Measurements from ENCODE around the gene FGD5. TPM values are rescaled to one million over a fixed set of nuclear protein-coding genes. Genes with fewer than 3 reads are reported as not detected.

FGD5 gene
- total RNA-seq, 1 donor = 0.10 TPM

DNA sequence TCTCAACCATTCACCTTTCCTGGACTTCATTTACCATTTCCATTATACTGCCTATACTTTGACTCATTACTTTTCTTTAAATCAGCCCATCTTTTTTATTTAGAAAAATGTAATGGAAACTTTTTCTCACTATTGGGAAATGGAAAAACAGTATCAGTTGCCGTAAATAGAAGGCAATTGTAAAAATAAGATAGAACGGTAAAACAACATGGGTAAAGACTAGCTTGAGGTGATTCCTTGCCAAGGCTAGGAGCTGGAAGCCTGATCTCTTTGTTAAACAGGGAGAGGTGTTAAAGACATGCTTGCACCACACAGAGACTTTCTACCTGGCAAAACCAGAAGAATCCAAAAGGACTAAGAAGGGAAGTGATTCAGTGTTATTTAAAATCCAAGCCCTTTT lies 5.9 kb downstream of the FGD5 start:
- no peaks in the 10 kb centered on the region for H3K9me3 ChIP-seq (ENCODE audit: low read depth, low read length)
- peaks cover 18% of the 10 kb centered on the region for H3K4me1 ChIP-seq (ENCODE audit: insufficient read depth, low read length)
- H3K4me3 ChIP-seq (ENCODE audit: low read length) = no peak overlapping the region
- no peaks in the 10 kb centered on the region for H3K27me3 ChIP-seq (ENCODE audit: insufficient read depth, low read length)

DNA sequence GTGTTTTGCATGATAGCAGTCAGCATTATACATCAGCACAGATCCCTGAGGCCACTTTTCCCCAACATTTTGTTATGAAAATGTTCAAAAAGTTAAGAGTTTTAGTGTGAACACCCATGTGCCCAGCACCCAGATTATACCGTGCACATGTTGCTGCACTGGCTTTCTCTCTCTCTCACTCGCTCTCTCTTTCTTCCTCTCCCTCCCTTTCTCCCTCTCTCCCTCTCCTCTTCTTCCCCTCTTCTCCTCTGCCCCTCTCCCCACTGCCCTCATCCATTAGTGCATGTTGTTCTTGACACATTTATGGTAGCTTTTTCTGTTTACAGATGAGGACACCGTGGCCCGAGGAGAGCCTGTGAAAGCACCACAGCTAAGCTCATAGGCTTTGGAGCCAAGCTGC lies 7.3 kb downstream of the FGD5 start:
- H3K4me1 ChIP-seq (ENCODE audit: insufficient read depth, low read length) = peaks cover 18% of the 10 kb centered on the region
- no peak overlapping the region for H3K4me3 ChIP-seq (ENCODE audit: low read length)
- H3K9me3 ChIP-seq (ENCODE audit: low read depth, low read length) = no peaks in the 10 kb centered on the region
- no peaks in the 10 kb centered on the region for H3K27me3 ChIP-seq (ENCODE audit: insufficient read depth, low read length)

DNA sequence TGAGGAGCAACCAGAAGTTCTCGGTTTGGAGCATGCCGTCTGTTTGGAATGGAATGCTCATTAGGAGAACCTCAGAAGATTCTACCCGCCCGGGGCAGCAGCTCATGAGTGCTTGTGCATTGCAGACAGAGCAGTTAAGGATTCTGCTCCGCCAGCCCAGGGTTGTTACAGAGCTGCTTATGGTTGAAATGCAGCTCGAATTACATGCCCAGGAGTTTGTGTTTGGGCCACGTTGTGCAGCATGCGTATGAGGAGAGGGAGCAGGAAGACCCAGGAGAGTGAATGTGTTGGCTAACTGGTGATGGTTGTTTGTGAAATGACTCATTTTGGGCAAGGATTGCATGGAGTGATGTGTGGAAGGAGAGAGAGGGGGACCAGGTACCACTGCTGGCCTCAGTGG lies 9.0 kb downstream of the FGD5 start:
- H3K4me1 ChIP-seq (ENCODE audit: insufficient read depth, low read length) = peaks cover 15% of the 10 kb centered on the region
- H3K9me3 ChIP-seq (ENCODE audit: low read depth, low read length) = no peaks in the 10 kb centered on the region
- H3K27me3 ChIP-seq (ENCODE audit: insufficient read depth, low read length) = no peaks in the 10 kb centered on the region
- no peak overlapping the region for H3K4me3 ChIP-seq (ENCODE audit: low read length)

DNA sequence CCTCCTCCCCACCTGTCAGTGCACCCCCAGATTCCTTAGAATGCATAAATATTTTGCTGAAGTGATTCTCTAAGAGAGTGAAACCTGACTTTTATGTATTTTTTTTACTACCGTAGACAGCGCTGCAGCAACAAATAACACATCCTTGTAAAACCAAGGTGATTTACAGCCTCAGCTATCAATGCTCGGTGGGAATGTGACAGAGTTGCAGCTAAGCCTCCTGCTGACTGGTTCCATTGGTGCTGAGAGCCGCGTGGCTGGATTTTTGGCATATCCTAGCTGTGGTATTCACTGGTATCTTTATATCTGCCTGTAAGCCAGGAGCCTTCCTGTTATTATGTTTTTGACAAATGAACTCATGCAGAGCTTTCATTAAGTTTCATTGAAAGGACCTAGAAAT lies 11.0 kb downstream of the FGD5 start:
- H3K4me1 ChIP-seq (ENCODE audit: insufficient read depth, low read length) = no peaks in the 10 kb centered on the region
- H3K4me3 ChIP-seq (ENCODE audit: low read length) = no peak overlapping the region
- H3K27me3 ChIP-seq (ENCODE audit: insufficient read depth, low read length) = no peaks in the 10 kb centered on the region
- H3K9me3 ChIP-seq (ENCODE audit: low read depth, low read length) = no peaks in the 10 kb centered on the region

DNA sequence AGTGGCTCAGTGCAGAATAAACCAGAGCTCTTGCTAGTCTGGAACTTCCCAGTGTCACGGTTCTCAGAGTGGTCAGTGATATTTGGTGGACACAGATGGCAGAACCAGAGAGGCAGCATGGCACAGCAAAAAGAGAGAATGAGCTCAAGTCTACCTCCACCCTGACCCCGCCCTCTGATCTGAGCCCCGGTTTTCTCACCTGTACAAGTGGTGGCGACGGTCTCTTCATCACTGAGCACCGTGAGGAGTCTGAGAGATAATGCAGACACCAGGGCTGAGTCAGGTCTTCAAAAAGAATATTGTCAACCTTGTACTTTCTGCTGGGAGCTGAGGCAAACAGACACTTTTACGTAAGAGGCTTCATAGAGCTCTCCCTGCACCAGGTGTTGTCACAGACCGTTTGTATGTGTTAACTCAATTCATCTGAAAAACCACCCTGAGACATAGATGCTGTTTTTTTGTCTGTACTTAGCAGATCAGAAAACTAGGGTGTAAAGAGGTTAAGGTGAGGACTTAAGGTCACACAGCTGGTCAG lies 13.2 kb downstream of the FGD5 start:
- Histone ChIP-seq H3K4me1 (ENCODE audit: insufficient read depth, low read length) (no peaks in the 10 kb centered on the region), H3K27me3 (ENCODE audit: insufficient read depth, low read length) (no peaks in the 10 kb centered on the region), H3K9me3 (ENCODE audit: low read depth, low read length) (no peaks in the 10 kb centered on the region), H3K4me3 (ENCODE audit: low read length) (no peak overlapping the region)

DNA sequence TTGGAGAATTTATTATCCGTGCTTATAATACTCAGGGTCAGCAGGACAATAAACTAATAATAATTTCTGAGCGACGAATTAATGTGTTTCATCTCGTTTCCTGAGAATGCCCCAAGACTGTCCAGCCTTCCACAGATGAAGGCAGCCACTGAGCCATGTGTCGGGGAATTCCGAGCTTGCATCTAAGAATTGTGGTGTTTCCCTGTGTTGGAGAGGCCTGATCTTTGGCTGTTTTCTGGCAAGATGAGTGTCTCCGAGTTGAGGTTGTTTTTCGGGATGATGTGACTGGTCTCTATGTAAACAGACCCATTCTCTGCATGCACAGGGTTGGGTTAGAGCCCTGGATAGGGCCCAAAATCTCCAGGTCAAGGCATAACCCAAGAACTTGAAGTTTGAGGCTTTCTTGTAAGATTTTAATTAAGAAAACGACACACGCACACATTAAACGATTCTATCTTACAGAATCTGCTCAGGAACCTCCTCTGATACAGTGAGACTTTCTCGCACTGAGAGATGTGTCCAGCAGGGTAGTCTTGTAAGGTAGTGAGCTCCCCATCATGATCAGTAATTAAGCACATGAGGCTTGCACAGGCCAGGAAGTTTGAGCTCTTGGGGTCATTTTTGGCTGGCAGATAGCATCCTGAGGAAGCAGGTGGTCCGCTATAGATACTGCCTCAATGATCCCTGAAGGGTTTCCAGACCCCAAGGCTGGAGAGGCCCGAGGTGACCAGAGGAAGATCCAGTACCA lies 14.4 kb downstream of the FGD5 start:
- Histone ChIP-seq H3K4me3 (ENCODE audit: low read length) (no peak overlapping the region), H3K9me3 (ENCODE audit: low read depth, low read length) (no peaks in the 10 kb centered on the region), H3K27me3 (ENCODE audit: insufficient read depth, low read length) (no peaks in the 10 kb centered on the region), H3K4me1 (ENCODE audit: insufficient read depth, low read length) (no peaks in the 10 kb centered on the region)

DNA sequence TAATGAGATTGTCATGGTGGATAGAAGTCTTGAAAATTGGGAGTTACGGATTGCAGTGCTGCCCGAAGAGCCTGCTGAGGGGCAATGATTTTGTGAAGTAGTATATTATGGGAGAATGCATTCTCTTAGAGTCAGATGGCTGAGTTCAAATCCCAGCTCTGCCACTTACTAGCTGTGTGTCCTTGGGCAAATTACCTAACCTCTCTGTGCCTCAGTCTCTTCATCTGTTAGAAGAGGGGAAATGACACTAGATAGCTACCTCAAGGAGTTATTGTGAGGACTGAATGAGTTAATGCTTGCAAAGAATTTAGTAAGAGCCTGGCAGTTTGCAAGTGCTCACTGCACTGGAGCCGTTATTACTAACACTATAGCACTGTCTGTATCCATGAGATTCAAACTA lies 15.4 kb downstream of the FGD5 start:
- Histone ChIP-seq H3K27me3 (ENCODE audit: insufficient read depth, low read length) (no peaks in the 10 kb centered on the region), H3K4me1 (ENCODE audit: insufficient read depth, low read length) (no peaks in the 10 kb centered on the region), H3K9me3 (ENCODE audit: low read depth, low read length) (no peaks in the 10 kb centered on the region), H3K4me3 (ENCODE audit: low read length) (no peak overlapping the region)

DNA sequence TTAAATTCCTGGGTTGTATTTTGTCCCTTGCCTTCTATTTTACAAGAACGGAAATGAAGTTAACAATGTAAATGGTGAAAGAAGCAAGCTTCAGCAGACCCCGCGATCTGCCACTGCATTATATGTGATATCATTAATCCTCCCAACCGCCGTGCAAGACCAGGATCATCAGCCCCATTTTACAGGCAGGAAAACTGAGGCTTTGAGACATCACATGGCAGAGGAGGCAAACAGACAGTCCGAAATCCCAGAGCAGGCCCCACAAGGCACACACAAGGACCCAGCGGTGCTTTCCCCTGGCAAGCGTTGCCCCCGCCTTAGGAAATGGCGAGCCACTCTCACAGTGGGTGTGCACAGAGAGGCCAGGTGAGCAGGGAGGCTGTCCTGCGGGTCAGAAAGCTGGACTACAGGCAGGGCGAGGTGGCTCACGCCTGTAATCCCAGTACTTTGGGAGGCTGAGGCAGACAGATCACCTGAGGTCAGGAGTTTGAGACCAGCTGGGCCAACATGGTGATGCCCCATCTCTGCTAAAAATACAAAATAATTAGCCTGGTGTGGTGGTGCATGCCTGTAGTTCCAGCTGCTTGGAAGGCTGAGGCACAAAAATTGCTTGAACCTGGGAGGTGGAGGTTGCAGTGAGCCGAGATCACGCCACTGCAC lies 16.2 kb downstream of the FGD5 start:
- Histone ChIP-seq H3K9me3 (ENCODE audit: low read depth, low read length) (no peaks in the 10 kb centered on the region), H3K27me3 (ENCODE audit: insufficient read depth, low read length) (no peaks in the 10 kb centered on the region), H3K4me1 (ENCODE audit: insufficient read depth, low read length) (no peaks in the 10 kb centered on the region), H3K4me3 (ENCODE audit: low read length) (no peak overlapping the region)

DNA sequence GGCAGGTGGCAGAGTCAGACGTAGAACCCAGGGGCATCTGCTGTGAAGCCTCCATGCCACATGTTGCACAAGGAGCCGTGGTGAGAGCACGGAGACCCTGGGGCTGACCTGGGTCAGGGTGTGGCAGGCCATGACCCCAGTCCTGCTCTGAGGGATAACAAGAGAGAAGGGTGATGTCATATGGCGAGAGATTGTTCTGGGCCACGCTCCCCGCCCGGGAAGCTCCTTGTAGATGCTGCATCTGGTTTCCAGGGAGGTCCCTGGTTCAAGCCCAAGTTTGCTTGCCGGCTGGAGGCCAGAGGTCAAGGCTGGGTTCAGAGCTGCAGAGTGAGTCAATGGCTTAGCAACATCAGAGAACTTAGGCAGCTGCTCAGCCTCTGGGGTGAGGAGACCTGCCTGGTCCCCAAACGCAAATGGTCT lies 17.3 kb downstream of the FGD5 start:
- H3K4me3 ChIP-seq (ENCODE audit: low read length) = no peak overlapping the region
- H3K4me1 ChIP-seq (ENCODE audit: insufficient read depth, low read length) = no peaks in the 10 kb centered on the region
- H3K27me3 ChIP-seq (ENCODE audit: insufficient read depth, low read length) = no peaks in the 10 kb centered on the region
- no peaks in the 10 kb centered on the region for H3K9me3 ChIP-seq (ENCODE audit: low read depth, low read length)

DNA sequence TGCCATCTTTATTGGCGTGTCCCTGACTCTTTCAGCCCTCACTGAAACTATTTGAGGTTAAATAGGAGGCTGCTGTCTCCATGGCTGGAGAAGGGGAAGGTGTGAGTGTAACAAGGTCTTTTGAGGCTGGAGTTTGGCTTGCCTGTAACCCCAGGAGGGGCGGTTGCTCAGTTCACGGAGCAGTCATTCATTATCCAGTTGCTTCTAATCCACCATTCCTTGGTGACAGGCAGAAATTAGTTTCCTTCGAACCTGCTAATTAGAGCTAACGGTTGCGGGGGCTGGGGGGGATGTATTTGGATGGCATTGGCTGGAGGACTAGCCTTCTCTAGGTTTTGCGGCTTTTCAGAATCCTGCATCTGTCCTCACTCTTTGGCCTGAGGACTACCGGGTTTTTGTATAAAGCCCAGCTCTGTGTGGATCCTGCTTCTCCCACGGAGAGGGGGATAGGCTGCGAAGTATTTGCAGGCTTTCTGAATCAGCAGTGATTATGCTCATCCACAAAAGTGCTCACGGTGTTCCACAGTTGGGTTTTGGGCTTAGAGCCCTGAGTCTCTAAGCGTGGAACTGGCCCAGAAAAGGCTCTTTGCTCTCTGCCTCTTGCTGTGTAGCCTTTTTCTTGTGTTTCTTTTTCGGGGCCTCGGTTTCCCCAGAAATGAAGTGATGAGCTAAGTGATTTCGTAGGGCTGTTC lies 18.6 kb downstream of the FGD5 start:
- Histone ChIP-seq H3K4me1 (ENCODE audit: insufficient read depth, low read length) (no peaks in the 10 kb centered on the region), H3K27me3 (ENCODE audit: insufficient read depth, low read length) (no peaks in the 10 kb centered on the region), H3K9me3 (ENCODE audit: low read depth, low read length) (no peaks in the 10 kb centered on the region), H3K4me3 (ENCODE audit: low read length) (no peak overlapping the region)

DNA sequence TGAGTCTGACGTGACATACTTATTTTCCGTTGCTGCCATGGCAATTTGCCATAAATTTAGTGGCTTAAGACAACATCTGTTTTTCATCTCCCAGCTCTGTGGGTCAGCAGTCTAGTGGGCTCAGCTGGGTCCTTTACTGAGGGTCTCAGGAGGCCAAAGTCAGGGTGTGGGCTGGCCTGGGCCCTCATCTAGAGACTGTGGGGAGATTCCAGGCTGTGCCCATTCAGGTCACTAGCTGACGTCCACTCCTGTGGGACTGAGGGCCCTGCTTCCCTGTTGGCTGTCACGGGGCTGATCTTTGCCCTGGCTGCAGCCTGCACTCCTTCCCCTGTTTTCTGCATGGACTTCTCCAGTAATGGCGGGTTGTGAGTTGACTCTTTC lies 19.1 kb downstream of the FGD5 start:
- Histone ChIP-seq H3K27me3 (ENCODE audit: insufficient read depth, low read length) (no peaks in the 10 kb centered on the region), H3K9me3 (ENCODE audit: low read depth, low read length) (no peaks in the 10 kb centered on the region), H3K4me1 (ENCODE audit: insufficient read depth, low read length) (no peaks in the 10 kb centered on the region), H3K4me3 (ENCODE audit: low read length) (no peak overlapping the region)

DNA sequence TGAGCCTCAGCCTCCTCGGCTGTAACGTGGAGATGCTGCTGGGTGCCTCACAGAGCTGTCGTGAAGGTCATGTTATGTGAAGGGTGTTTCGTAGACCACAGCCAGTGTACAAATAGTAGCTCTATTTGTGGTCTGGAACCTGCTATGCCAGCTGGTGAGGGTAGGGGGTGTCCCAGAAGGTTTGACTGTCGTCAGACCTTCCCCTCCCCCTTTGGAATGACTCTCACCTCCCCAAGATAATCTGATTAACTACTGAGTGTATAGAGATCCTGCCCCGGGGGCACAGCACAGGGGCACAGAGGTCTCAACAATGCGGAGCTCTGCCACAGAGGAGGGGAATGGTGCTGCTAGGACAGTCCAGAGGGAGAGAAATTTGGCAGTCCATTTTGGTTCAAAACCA lies 20.5 kb downstream of the FGD5 start:
- Histone ChIP-seq H3K4me3 (ENCODE audit: low read length) (no peak overlapping the region), H3K27me3 (ENCODE audit: insufficient read depth, low read length) (no peaks in the 10 kb centered on the region), H3K9me3 (ENCODE audit: low read depth, low read length) (no peaks in the 10 kb centered on the region), H3K4me1 (ENCODE audit: insufficient read depth, low read length) (no peaks in the 10 kb centered on the region)

DNA sequence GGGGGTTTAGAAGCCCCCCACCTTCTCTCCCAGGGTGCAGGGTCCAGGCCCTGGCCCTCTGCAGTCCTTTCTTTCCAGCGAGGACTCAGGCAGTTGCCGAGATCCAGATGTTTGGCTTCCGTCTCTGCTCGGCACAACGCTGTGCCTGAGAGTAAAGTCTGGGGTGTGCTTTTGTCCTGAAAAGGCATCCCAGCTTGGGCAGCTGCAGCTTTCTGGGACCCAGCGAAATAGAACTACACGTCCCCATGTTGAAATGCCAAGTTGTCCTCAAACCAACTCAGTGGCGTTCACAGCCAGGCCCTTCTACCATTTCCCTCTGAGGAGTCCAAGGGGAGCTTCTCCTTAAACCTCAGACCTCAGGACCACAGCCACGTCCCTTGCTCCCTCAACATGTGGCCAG lies 23.1 kb downstream of the FGD5 start:
- Histone ChIP-seq H3K4me3 (ENCODE audit: low read length) (no peak overlapping the region), H3K9me3 (ENCODE audit: low read depth, low read length) (no peaks in the 10 kb centered on the region), H3K27me3 (ENCODE audit: insufficient read depth, low read length) (no peaks in the 10 kb centered on the region), H3K4me1 (ENCODE audit: insufficient read depth, low read length) (no peaks in the 10 kb centered on the region)

DNA sequence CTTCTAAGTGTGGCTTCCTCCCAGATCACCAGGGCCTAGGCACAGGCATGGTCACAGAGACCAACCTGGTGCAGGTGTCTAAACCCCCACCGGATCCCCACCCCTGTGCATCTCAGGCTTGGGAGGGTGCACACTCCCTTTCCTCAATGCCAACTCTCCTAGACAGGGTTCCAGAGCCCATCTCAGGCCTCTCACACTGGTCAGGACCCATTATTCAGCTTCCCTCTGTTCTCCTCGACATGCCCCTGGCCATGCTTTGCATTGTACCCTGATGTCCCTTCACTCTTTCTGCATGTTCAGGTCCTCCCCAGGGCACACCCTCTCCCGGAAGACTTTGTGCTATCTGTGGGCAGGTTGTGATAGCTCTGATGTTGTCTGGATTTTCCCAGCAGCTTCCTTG lies 23.5 kb downstream of the FGD5 start:
- Histone ChIP-seq H3K27me3 (ENCODE audit: insufficient read depth, low read length) (no peaks in the 10 kb centered on the region), H3K4me3 (ENCODE audit: low read length) (no peak overlapping the region), H3K9me3 (ENCODE audit: low read depth, low read length) (no peaks in the 10 kb centered on the region), H3K4me1 (ENCODE audit: insufficient read depth, low read length) (no peaks in the 10 kb centered on the region)

DNA sequence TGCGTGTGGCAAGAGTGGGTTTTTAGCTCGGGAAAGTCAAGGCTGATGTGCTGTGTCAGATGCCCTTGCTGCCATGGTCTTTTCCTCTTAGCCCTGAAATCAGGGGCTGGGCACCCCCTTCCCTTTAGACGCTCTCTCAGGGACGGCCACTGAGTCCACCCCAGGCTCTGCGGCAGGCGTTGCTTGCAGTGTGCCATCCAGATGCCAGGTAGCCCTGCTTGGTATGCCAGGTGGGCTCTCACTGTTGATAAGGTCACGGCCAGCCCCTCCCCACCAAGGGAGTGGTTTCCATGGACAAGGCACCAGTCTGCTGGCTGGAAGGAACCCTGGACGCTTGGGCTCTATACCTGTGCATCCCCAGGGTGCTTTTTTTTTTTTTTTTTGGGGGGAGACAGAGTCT lies 24.6 kb downstream of the FGD5 start:
- no peaks in the 10 kb centered on the region for H3K9me3 ChIP-seq (ENCODE audit: low read depth, low read length)
- H3K4me1 ChIP-seq (ENCODE audit: insufficient read depth, low read length) = peaks cover 7% of the 10 kb centered on the region
- H3K27me3 ChIP-seq (ENCODE audit: insufficient read depth, low read length) = no peaks in the 10 kb centered on the region
- H3K4me3 ChIP-seq (ENCODE audit: low read length) = no peak overlapping the region
